Measurements from ENCODE around the gene MLLT3.

MLLT3 gene

DNA sequence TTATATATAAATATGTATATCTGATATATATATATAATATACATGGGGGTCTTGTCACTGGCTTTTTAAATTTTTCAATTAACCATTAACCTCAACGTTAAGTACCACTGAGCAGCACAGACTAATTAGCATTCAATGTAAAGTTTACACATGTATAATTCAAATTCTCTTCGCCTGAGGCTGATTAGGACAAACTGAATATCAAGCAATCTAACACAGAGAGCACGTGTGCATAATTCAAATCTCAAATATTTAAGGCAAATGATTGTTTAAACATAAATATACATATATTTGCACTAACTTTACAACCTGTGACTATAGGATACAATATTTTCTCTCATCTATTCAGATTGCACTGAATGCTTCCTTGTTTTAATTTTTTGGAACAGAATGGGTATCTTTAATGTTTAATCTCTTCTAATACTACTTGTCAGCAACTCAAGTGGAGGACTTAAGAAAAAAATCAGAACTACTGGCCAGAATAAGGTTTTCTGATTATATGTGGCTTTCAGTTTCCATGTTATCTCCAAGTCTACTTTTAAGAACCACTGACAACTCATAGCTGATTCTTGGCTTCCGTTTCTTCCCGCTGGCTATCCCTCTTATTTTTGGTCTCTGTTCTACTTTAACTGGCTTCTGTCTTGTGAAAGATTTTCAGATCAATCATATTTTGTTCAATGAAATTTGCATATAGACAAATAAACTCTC lies 204.8 kb downstream of the MLLT3 start:
- Histone ChIP-seq H3K36me3 (ENCODE audit: control insufficient read depth in 2 of 2, insufficient read depth in 2 of 2, low read length in 2 of 2) (peaks cover 0 to 5% of the 10 kb centered on the region in 2 donors), H3K27me3 (ENCODE audit: control insufficient read depth in 2 of 2, insufficient read depth in 2 of 2, low read length in 2 of 2) (no peaks in the 10 kb centered on the region), H3K9me3 (ENCODE audit: control insufficient read depth in 2 of 2, low read length in 2 of 2) (no peaks in the 10 kb centered on the region), H3K27ac (ENCODE audit: low read depth in 2 of 2, low read length in 2 of 2) (no peak overlapping the region), H3K9ac (ENCODE audit: low read depth in 1 of 2, low read length in 2 of 2) (no peak overlapping the region), H3K4me1 (ENCODE audit: control insufficient read depth in 2 of 2, insufficient read depth in 2 of 2, low read length in 2 of 2) (no peaks in the 10 kb centered on the region), H3K4me3 (ENCODE audit: low read length in 2 of 2) (no peak overlapping the region)

DNA sequence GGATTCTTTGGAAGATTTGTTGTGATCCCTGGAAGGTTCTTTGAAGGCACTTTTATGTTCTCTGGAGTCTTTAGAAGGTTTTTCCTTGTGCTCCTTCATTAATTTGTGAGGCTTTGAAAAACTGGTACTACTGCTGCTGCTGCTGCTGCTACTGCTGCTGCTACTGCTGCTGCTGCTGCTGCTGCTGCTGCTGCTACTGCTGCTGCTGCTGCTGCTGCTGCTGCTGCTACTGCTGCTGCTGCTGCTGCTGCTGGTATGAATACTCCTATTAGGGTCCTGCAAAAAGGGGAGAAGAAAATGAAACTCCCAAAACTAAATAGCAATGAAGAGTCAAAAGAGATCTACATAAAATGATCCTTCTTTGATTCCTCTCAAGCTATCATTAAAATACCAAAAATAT lies 208.1 kb downstream of the MLLT3 start:
- Histone ChIP-seq H3K4me1 (ENCODE audit: control insufficient read depth in 2 of 2, insufficient read depth in 2 of 2, low read length in 2 of 2) (peaks cover 0 to 3% of the 10 kb centered on the region in 2 donors), H3K9me3 (ENCODE audit: control insufficient read depth in 2 of 2, low read length in 2 of 2) (no peaks in the 10 kb centered on the region), H3K9ac (ENCODE audit: low read depth in 1 of 2, low read length in 2 of 2) (no peak overlapping the region), H3K4me3 (ENCODE audit: low read length in 2 of 2) (no peak overlapping the region), H3K36me3 (ENCODE audit: control insufficient read depth in 2 of 2, insufficient read depth in 2 of 2, low read length in 2 of 2) (peaks cover 2 to 5% of the 10 kb centered on the region in 2 donors), H3K27ac (ENCODE audit: low read depth in 2 of 2, low read length in 2 of 2) (no peak overlapping the region), H3K27me3 (ENCODE audit: control insufficient read depth in 2 of 2, insufficient read depth in 2 of 2, low read length in 2 of 2) (no peaks in the 10 kb centered on the region)

DNA sequence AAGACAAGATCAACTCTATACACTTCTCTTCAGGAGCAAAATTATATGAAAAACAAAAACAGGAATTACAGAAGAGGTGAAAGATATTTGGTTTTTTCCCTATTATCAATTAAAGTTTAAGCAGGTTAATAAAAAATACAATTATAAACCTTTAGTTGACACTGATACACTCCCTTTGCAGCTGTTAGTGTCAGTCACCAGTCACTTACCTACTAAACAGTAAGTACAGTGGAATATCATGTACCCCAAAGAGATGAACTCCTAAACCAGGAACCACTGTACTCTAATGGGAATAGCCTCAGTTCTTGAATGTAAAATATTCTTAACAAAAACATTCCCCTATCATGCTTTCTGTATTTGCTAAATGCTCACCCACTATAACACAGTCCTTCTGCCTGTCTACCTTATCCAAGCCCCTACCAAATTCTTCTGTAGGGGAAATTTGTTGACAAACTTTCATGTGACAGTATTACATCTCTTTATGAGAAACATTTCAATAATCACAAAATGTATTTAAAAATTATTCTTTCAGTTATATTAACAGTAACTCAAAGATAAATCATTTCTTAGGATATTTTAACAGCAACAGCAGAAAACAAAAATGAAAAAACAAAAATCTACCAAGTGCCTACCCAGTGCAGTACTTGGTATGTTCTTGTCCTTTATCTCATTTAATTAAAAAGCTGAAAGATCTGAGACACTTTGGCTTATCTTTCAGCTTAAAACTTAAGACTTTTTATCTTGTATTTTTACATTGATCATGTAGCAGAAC lies 212.8 kb downstream of the MLLT3 start:
- Histone ChIP-seq H3K4me3 (ENCODE audit: low read length in 2 of 2) (no peak overlapping the region), H3K9me3 (ENCODE audit: control insufficient read depth in 2 of 2, low read length in 2 of 2) (no peaks in the 10 kb centered on the region), H3K27ac (ENCODE audit: low read depth in 2 of 2, low read length in 2 of 2) (peak overlapping the region; percentile 79 to 81), H3K27me3 (ENCODE audit: control insufficient read depth in 2 of 2, insufficient read depth in 2 of 2, low read length in 2 of 2) (no peaks in the 10 kb centered on the region), H3K36me3 (ENCODE audit: control insufficient read depth in 2 of 2, insufficient read depth in 2 of 2, low read length in 2 of 2) (peaks cover 2 to 5% of the 10 kb centered on the region in 2 donors), H3K9ac (ENCODE audit: low read depth in 1 of 2, low read length in 2 of 2) (no peak overlapping the region), H3K4me1 (ENCODE audit: control insufficient read depth in 2 of 2, insufficient read depth in 2 of 2, low read length in 2 of 2) (peaks cover 10 to 28% of the 10 kb centered on the region in 2 donors)

DNA sequence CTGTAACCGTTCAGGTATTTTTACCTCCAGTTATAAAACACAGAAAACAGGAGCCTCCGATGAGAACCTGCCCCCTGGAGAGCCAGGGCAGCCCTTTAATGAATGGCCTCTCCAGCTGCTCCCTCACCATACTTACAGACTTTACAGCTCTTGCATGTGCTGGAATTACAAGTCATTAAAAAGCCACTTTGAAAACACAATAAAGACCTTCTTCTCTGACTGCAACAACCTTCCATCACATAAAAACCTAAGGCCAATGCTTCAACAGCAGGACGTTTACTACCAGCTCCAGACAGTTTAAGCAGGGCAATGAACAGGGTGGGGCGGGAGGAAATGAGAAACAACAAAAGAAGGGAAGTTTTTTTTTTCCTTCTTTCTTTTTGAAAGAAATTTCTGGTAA lies 213.8 kb downstream of the MLLT3 start:
- peaks cover 2 to 3% of the 10 kb centered on the region in 2 donors for H3K36me3 ChIP-seq (ENCODE audit: control insufficient read depth in 2 of 2, insufficient read depth in 2 of 2, low read length in 2 of 2)
- H3K9me3 ChIP-seq (ENCODE audit: control insufficient read depth in 2 of 2, low read length in 2 of 2): no peaks in the 10 kb centered on the region
- H3K4me3 ChIP-seq (ENCODE audit: low read length in 2 of 2): peak overlapping the region; percentile 4 to 49
- H3K27me3 ChIP-seq (ENCODE audit: control insufficient read depth in 2 of 2, insufficient read depth in 2 of 2, low read length in 2 of 2): no peaks in the 10 kb centered on the region
- H3K4me1 ChIP-seq (ENCODE audit: control insufficient read depth in 2 of 2, insufficient read depth in 2 of 2, low read length in 2 of 2): peaks cover 10 to 28% of the 10 kb centered on the region in 2 donors
- H3K27ac ChIP-seq (ENCODE audit: low read depth in 2 of 2, low read length in 2 of 2): peak overlapping the region; percentile 79 to 81
- peak overlapping the region; percentile 8 to 26 for H3K9ac ChIP-seq (ENCODE audit: low read depth in 1 of 2, low read length in 2 of 2)

DNA sequence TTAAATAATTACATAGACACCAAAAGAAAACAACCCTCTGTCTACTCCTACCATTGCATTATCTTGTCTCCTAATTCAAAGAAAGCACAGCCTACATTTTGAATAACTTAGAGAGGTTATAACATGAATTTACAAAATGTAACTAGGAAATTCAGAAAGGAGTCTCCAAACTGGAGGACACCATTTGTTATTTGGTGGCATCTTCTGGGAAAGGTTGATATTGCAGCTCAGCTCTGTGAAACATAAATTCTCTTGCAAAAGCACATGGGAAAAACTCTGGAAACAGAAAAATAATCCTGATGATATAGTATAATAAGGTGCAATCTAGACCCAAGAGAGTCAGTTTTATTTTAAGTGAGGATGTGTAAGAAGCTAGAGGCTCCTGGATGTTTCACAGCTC lies 215.3 kb downstream of the MLLT3 start:
- Histone ChIP-seq H3K4me3 (ENCODE audit: low read length in 2 of 2) (no peak overlapping the region), H3K9ac (ENCODE audit: low read depth in 1 of 2, low read length in 2 of 2) (no peak overlapping the region), H3K4me1 (ENCODE audit: control insufficient read depth in 2 of 2, insufficient read depth in 2 of 2, low read length in 2 of 2) (peaks cover 10 to 28% of the 10 kb centered on the region in 2 donors), H3K9me3 (ENCODE audit: control insufficient read depth in 2 of 2, low read length in 2 of 2) (no peaks in the 10 kb centered on the region), H3K27ac (ENCODE audit: low read depth in 2 of 2, low read length in 2 of 2) (peak overlapping the region in 1 of 2 donors; percentile 1), H3K36me3 (ENCODE audit: control insufficient read depth in 2 of 2, insufficient read depth in 2 of 2, low read length in 2 of 2) (peaks cover 0 to 2% of the 10 kb centered on the region in 2 donors), H3K27me3 (ENCODE audit: control insufficient read depth in 2 of 2, insufficient read depth in 2 of 2, low read length in 2 of 2) (no peaks in the 10 kb centered on the region)

DNA sequence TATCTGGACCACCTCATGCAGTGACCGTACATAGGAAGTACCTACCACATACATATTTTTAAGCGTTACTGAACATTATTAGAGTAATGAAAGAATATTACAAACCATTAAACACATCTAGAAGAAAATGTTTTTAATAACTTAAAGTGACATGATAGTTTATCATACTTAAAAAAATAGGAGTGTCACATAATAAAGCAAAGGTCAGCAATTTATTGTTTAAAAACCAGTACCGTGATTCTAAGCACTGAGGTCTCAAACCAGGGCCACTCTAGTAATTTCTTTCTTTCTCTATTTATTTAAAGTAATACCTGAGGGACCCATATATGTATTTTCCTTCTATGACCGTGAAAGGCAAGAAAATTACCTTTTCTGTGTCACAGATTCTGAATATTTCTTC lies 216.0 kb downstream of the MLLT3 start:
- H3K27ac ChIP-seq (ENCODE audit: low read depth in 2 of 2, low read length in 2 of 2): peak overlapping the region in 1 of 2 donors; percentile 28
- no peak overlapping the region for H3K4me3 ChIP-seq (ENCODE audit: low read length in 2 of 2)
- H3K36me3 ChIP-seq (ENCODE audit: control insufficient read depth in 2 of 2, insufficient read depth in 2 of 2, low read length in 2 of 2): peaks cover 0 to 2% of the 10 kb centered on the region in 2 donors
- no peaks in the 10 kb centered on the region for H3K27me3 ChIP-seq (ENCODE audit: control insufficient read depth in 2 of 2, insufficient read depth in 2 of 2, low read length in 2 of 2)
- H3K9me3 ChIP-seq (ENCODE audit: control insufficient read depth in 2 of 2, low read length in 2 of 2): no peaks in the 10 kb centered on the region
- peaks cover 10 to 28% of the 10 kb centered on the region in 2 donors for H3K4me1 ChIP-seq (ENCODE audit: control insufficient read depth in 2 of 2, insufficient read depth in 2 of 2, low read length in 2 of 2)
- no peak overlapping the region for H3K9ac ChIP-seq (ENCODE audit: low read depth in 1 of 2, low read length in 2 of 2)

DNA sequence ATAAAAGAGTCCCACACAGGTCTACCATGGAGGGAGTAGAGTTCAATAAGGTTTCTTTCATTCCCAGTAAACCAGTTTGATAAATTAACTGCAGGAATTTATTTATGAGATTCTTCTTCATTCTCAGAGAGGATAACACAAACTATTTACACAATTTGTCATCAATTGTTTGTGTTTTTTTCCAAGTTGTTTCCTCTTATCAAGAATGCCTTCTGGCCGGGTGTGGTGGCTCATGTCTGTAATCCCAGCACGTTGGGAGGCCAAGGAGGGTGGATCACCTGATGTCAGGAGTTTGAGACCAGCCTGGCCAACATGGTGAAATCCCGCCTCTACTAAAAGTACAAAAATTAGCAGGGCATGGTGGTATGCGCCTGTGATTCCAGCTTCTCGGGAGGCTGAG lies 216.7 kb downstream of the MLLT3 start:
- Histone ChIP-seq H3K36me3 (ENCODE audit: control insufficient read depth in 2 of 2, insufficient read depth in 2 of 2, low read length in 2 of 2) (no peaks in the 10 kb centered on the region), H3K4me1 (ENCODE audit: control insufficient read depth in 2 of 2, insufficient read depth in 2 of 2, low read length in 2 of 2) (peaks cover 10 to 28% of the 10 kb centered on the region in 2 donors), H3K4me3 (ENCODE audit: low read length in 2 of 2) (no peak overlapping the region)

DNA sequence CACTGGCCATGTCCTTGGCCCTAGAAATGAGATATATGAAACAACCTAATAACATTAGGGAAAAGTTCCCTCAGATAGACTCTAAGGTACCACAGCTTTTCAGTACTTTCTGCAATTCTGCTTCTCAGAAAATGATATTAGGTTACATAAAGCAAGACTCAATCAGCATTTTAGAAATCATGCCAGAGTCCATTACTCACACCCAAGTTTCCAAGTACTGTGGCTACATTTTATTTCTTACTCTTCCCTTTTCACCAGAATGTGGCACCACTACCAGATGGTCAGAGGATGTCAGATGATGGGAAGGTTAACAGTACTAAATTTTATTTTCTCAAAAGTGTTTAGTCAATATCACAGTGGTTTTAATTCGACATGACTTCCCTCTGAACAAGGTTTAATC lies 217.2 kb downstream of the MLLT3 start:
- Histone ChIP-seq H3K9me3 (ENCODE audit: control insufficient read depth in 2 of 2, low read length in 2 of 2) (no peaks in the 10 kb centered on the region), H3K27me3 (ENCODE audit: control insufficient read depth in 2 of 2, insufficient read depth in 2 of 2, low read length in 2 of 2) (no peaks in the 10 kb centered on the region), H3K9ac (ENCODE audit: low read depth in 1 of 2, low read length in 2 of 2) (no peak overlapping the region), H3K4me3 (ENCODE audit: low read length in 2 of 2) (no peak overlapping the region), H3K27ac (ENCODE audit: low read depth in 2 of 2, low read length in 2 of 2) (no peak overlapping the region), H3K36me3 (ENCODE audit: control insufficient read depth in 2 of 2, insufficient read depth in 2 of 2, low read length in 2 of 2) (no peaks in the 10 kb centered on the region), H3K4me1 (ENCODE audit: control insufficient read depth in 2 of 2, insufficient read depth in 2 of 2, low read length in 2 of 2) (peaks cover 10 to 28% of the 10 kb centered on the region in 2 donors)

More for the DNA sequence above, 216.7 kb downstream of the MLLT3 start:
- H3K27ac ChIP-seq (ENCODE audit: low read depth in 2 of 2, low read length in 2 of 2): no peak overlapping the region
- H3K27me3 ChIP-seq (ENCODE audit: control insufficient read depth in 2 of 2, insufficient read depth in 2 of 2, low read length in 2 of 2): no peaks in the 10 kb centered on the region
- no peak overlapping the region for H3K9ac ChIP-seq (ENCODE audit: low read depth in 1 of 2, low read length in 2 of 2)
- no peaks in the 10 kb centered on the region for H3K9me3 ChIP-seq (ENCODE audit: control insufficient read depth in 2 of 2, low read length in 2 of 2)

DNA sequence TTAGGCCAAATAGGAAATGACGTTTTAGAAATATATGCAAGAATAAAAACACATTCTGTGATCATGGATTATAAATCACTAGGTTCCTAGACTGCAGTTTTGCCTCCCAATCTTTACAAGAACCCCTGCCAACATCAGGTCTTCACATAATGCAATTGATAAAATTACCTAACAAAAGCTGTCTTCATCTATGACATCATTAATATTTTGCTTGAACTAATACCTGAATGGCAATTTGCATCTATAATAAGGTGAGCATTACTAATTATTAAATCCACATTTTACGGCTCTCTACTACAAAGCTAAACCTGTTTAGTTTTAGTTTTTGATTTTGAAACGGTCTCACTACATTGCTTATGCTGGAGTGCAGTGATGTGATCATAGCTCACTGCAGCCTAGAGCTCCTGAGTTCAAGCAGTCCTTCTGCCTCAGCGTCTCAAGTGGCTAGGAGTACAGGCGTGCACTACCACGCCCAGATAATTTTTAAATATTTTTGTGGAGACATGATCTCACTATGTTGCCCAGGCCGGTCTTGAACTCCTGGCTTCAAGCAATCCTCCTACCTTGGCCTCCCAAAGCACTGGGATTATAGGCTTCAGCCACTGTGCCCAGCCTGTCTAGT lies 218.0 kb downstream of the MLLT3 start:
- Histone ChIP-seq H3K4me3 (ENCODE audit: low read length in 2 of 2) (no peak overlapping the region), H3K27me3 (ENCODE audit: control insufficient read depth in 2 of 2, insufficient read depth in 2 of 2, low read length in 2 of 2) (no peaks in the 10 kb centered on the region), H3K27ac (ENCODE audit: low read depth in 2 of 2, low read length in 2 of 2) (no peak overlapping the region), H3K9ac (ENCODE audit: low read depth in 1 of 2, low read length in 2 of 2) (no peak overlapping the region), H3K4me1 (ENCODE audit: control insufficient read depth in 2 of 2, insufficient read depth in 2 of 2, low read length in 2 of 2) (peaks cover 10 to 25% of the 10 kb centered on the region in 2 donors), H3K9me3 (ENCODE audit: control insufficient read depth in 2 of 2, low read length in 2 of 2) (no peaks in the 10 kb centered on the region), H3K36me3 (ENCODE audit: control insufficient read depth in 2 of 2, insufficient read depth in 2 of 2, low read length in 2 of 2) (no peaks in the 10 kb centered on the region)

DNA sequence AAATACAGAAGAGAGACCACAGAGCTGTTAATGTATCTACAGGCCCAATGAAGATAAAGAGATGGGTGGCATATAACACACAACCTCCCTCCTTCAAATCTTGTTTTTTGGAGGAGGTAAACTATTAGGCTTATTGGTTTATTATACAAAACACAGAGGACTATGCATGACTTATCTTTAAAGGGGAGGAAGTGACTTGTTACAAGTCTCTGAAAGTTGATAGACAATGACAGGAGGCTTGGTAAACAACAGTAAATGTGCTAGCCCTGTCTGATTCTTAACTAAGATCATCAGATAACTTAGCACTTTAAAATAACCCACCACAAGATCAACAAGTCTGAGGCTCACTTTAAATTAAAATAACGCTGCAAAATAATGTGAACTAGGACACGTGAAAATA lies 219.0 kb downstream of the MLLT3 start:
- Histone ChIP-seq H3K27ac (ENCODE audit: low read depth in 2 of 2, low read length in 2 of 2) (no peak overlapping the region), H3K9me3 (ENCODE audit: control insufficient read depth in 2 of 2, low read length in 2 of 2) (no peaks in the 10 kb centered on the region), H3K4me1 (ENCODE audit: control insufficient read depth in 2 of 2, insufficient read depth in 2 of 2, low read length in 2 of 2) (peaks cover 10 to 20% of the 10 kb centered on the region in 2 donors), H3K36me3 (ENCODE audit: control insufficient read depth in 2 of 2, insufficient read depth in 2 of 2, low read length in 2 of 2) (no peaks in the 10 kb centered on the region), H3K27me3 (ENCODE audit: control insufficient read depth in 2 of 2, insufficient read depth in 2 of 2, low read length in 2 of 2) (no peaks in the 10 kb centered on the region), H3K9ac (ENCODE audit: low read depth in 1 of 2, low read length in 2 of 2) (no peak overlapping the region), H3K4me3 (ENCODE audit: low read length in 2 of 2) (no peak overlapping the region)

All from mucosa of rectum (tissue), 2 donors.